Fibroblast of upper back skin (primary cell): ENCODE data around the gene BMX.
A peak's percentile ranks its signal among the peaks of the same experiment; 100 is the strongest.

Source experiments
- DNase-seq: peaks from one replicate; pipeline ENCODE4 v3.0.0-alpha.2; 2013

BMX gene

DNA sequence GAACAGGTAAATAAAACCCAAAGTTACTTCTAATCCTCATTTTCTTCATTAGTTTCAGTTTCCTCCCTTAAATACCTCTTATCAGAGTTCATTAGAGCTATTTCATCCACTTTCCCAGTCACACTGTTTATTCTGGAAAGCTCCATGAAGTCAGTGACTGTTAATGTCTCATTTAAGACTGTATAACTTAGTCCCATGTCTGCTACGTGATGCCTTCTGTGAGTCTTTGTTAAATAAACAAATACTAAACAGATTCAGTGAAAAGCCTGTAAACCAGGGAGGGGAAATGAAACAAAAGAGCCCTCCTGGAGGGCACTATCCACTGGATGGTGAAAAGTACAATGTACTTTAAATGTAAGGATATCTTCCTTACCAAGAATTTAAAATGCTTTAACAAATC, 75.4 kb downstream of the BMX start:
- DNase-seq: no peak

DNA sequence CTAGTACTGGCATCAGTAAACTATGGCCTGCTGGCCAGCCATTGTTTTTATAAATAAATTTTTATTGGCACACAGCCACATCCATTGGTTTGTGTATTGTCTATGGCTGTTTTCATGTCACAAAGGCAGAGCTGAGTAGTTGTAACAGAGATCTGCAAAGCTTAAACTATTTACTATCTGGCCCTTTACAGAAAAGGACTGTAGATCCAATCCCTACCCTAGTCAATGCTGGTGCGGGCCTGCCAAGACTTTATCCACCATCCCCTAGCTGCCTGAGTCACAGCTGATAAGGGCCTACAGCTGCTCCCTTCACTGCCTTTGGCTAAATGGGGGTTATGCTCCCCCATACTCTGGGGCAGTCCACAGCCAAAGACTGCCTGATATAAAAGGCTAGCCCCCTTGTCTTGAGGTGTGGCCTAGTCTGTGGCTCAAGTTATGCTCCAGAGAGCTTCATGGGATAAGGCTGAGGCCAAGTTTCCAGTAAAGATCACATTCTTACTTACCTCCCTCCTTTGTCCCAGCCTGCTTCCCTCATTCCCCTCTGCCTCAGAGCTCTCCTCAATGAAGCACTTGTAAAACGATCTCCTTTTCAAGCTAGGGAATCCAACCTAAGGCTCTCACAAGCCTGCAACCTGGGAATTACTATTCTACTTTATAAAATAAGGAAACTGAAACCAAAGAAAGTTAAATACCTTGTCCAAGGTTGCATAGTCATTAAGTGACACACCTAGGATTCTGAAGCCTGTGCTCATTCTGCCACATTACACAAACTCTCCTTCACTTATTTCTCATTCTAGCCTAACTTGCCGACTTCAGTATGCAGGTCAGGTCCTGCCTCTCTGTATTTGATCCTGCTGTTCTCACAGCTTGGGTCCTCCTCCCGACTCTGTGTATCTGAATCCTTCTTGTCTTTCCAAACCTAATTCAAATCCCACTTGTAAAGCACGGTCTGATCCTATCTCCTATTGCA, 79.5 kb downstream of the BMX start:
- DNase-seq: peak; percentile 1

DNA sequence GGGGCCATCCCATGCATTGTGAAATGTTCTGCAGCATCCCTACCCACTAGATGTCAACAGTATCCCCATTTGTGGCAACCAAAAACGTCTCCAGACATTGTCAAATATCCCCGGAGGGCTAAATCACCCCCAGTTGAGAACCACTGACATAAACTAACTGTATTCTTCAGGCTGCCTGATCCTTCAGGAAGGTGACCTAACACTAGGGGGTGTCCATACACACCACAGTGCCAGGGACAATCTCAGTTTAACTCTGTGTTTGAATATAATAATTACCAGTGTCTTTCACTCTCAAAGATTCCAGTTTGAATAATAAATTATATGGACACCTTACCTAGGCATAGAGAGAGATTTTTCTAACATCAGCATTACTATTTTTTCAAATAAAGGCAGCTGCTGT, 93.8 kb downstream of the BMX start:
- DNase-seq: no peak

DNA sequence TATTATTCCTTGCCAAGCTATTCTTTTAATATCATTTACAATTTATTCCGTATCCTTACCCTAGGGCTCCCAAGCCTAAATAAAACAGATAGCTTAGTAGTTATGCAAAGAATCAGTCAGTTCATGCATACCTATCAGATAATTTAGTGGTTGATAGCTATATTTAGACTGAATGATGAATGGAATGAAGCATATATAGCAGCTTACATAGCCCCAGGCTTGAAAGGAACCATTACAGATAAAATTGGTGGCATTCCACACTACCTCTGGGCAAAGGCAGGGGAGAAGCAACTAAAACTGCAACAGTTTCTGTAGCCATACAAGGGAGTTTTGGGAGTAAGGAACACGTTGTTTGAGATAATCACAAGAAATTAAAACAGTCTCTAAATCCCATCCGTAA, 97.4 kb downstream of the BMX start:
- no peak for DNase-seq

DNA sequence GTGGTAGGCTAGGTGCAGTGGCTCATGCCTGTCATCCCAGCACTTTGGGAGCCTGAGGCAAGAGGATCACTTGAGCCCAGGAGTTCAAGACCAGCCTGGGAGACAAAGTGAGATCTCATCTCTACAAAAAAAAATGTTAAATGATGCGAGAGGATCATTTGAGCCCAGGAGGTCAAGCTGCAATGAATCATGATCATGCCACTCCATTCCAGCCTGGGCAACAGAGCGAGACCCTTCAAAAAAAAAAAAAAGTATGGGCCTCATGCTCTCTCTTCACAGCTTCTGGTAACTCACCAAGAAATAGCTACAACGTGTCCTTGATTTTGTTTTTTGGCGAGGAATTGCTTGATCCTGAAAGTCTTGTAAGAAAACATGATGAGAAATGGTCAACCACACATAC, 98.9 kb downstream of the BMX start:
- DNase-seq: no peak

DNA sequence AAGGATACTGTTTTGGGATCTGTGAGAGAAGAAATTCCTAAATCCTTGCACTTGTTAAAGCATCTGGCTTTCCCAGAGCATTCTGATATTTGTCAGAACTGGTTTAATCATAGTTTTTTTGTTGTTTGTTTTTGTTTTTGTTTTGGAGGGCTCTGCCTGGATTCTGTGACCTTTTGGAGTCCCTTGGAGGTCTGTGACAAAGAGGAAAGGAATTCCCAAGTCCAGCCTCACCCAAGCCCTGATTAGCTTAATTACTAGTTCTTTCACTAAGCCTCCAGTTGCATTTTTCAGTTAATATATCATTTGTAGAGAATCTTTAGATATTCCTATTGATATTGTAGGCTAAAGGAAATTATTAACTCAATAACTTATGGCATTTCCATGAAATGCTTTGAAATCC, 99.4 kb downstream of the BMX start:
- no peak for DNase-seq

DNA sequence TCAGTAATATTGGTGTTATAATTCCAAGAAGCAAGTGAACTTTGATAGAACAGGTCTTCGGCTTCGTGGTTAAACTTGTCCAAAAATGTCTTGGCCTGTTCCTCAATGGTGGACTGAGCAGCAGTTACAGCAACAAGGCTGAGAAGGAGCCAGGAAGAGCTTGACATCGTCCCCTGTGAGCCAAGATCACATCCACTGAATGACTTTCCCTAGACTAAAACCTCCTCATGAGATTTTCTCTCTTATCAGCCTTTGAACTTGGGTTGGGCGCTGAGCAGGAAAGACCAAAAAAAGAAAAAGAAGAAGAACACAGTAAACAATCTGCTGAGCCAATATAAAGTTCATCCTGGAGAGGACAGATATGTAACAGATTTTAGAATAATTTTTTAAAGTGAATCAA, 100.1 kb downstream of the BMX start, which contains the start of gene ACE2:
TSS of gene ACE2 (minus strand) at position 216 of the 400 bp plus-strand sequence. CDS start at position 167, 49 bp downstream.
- DNase-seq: no peak

- DNase-seq: no peak
These were observed 101.3 kb downstream of the BMX start for GRCh38 chrX:15601932-15602331.

DNA sequence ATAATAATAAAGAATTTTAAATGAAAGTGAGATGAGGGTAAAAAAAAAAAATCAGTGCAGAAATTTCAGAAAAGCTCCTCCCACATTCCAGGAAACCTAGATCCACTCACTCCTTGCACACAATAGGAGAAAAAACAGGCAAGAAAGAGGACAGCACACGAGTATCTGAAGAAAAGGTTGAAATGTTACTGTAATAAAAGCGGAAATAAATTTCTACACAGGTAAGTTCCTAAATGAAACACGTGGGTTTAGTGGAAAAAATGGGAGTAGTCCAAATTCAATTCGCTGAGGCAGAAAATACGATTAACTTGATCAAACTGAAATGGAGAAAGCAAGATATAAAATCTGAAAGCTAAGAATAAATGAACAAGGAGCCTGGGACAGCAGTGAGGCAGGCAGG, 102.2 kb downstream of the BMX start:
- no peak for DNase-seq

GRCh38 chrX:15605226-15605625, 104.6 kb downstream of the BMX start:
- DNase-seq: no peak
